OCI-LY3 (cell line): ENCODE results near the gene IGFBP3.

Experiments
- EZH2phosphoT487 ChIP-seq: fragments of 200-600 bp; shearing (Covaris generic); IDR thresholded peaks from 2 replicates; pipeline ENCODE4 v1.6.1; 2018; ENCODE audit warnings: antibody characterized with exemption, mixed run types, low read depth
- TF ChIP-seq, protein P1 (sequence below): fragments of 200-600, 300-600 bp; sonication (generic); IDR thresholded peaks from 2 replicates; pipeline ENCODE4 v1.5.1; 2014; ENCODE audit warnings: antibody characterized with exemption, low read length, low read depth

DNA sequence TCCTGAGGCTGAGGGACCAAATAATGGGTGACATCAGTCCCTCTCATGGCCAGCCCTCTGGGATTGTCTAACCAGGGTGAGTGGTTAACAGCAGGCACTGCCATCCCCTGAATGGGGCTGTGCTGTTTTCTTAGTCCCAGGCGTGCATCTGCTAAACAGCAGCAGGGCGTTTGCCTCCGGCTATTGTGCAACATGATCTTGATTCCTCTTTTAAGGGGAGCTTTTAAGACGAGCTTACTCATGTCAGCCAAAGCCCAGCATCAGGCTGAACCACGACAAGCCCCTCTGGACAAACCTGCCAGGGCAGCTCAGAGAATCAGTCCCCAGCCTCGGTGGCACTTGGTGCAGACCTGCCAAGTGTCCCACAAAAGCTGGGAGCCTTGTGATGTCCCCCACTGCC lies 16.2 kb upstream of the IGFBP3 start:
- no peak for TF ChIP-seq EZH2phosphoT487
- TF ChIP-seq, protein P1, sequence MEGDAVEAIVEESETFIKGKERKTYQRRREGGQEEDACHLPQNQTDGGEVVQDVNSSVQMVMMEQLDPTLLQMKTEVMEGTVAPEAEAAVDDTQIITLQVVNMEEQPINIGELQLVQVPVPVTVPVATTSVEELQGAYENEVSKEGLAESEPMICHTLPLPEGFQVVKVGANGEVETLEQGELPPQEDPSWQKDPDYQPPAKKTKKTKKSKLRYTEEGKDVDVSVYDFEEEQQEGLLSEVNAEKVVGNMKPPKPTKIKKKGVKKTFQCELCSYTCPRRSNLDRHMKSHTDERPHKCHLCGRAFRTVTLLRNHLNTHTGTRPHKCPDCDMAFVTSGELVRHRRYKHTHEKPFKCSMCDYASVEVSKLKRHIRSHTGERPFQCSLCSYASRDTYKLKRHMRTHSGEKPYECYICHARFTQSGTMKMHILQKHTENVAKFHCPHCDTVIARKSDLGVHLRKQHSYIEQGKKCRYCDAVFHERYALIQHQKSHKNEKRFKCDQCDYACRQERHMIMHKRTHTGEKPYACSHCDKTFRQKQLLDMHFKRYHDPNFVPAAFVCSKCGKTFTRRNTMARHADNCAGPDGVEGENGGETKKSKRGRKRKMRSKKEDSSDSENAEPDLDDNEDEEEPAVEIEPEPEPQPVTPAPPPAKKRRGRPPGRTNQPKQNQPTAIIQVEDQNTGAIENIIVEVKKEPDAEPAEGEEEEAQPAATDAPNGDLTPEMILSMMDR: no peak
